ENCODE measurements around the gene POR.

DNA sequence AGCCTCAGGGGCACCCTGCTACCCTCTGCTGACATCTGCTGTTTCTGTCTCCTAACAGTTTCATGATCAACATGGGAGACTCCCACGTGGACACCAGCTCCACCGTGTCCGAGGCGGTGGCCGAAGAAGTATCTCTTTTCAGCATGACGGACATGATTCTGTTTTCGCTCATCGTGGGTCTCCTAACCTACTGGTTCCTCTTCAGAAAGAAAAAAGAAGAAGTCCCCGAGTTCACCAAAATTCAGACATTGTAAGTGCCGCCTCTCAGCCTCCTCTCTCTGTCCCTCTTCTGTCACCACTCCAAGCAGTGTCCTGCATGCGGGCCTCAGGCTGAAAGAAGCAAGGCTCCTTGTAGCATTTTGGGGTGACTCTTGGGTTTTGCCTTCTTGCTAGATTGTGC lies 39.0 kb downstream of the POR start:
- TF ChIP-seq ZNF33A (CRISPR knock-in tag; IDR thresholded peaks at IDR 0.05; ENCODE audit: borderline replicate concordance): no peak
- TF ChIP-seq KDM5B (CRISPR knock-in tag; IDR thresholded peaks at IDR 0.05; ENCODE audit: borderline replicate concordance): no peak
- TF ChIP-seq ZNF30 (CRISPR knock-in tag; IDR thresholded peaks at IDR 0.05): no peak
- TF ChIP-seq ZNF652 (CRISPR knock-in tag; IDR thresholded peaks at IDR 0.05; ENCODE audit: borderline replicate concordance, low read depth): no peak
- no peak for TF ChIP-seq HDAC6 (IDR thresholded peaks at IDR 0.05; ENCODE audit: low read depth, low read length)
- TF ChIP-seq ATF3 (CRISPR knock-in tag; IDR thresholded peaks at IDR 0.05): no peak
